Left cardiac atrium (tissue), 4 donors: ENCODE data around the gene USP10. TPM values are rescaled to one million over a fixed set of nuclear protein-coding genes. Genes with fewer than 3 reads are reported as not detected.
"Not testable (repeated sequence)": the region's sequence is repeated elsewhere in the genome, so short reads cannot be mapped to it uniquely, and the experiment has no call there.

Experiments
- ATAC-seq, 2 donors: fragments of 200-7000 bp; cut with Tn5 transposase; one replicate each; pipeline ENCODE4 v1.9.1; 2020; ENCODE audit warnings: mild to moderate bottlenecking in 2 of 2, moderate library complexity in 2 of 2
- DNase-seq: peaks from one replicate; pipeline ENCODE4 v3.0.0-alpha.2; 2020
- intact Hi-C, 2 donors: fragments of 100-400 bp; cut with DNase I; formaldehyde crosslinking; loops; one replicate each; pipeline versions ENCODE4 v1.14.1 to v1.15.1; 2022 to 2023
- total RNA-seq, 2 donors: library from RNA; stranded (reverse); fragmentation: NEBNext Ultra II Directional; extraction: Animal tissue kit (Norgen Biotek cat#: 25700); gene quantifications; one replicate each; pipeline ENCODE4 v1.2.1, GENCODE V29; 2021
- donor health status: DM: no; HTN: yes; CAD: no.
- donor health status: DM: no; HTN: yes; CAD: no; lungs with severe emphysema.
- donor health status: DM: yes; HTN: yes; CAD: no.
- donor health status: Dilated cardiomyopathy.

The USP10 gene
- total RNA-seq, 2 donors from 2014 or later, result 66.7 to 70.7 TPM

DNA sequence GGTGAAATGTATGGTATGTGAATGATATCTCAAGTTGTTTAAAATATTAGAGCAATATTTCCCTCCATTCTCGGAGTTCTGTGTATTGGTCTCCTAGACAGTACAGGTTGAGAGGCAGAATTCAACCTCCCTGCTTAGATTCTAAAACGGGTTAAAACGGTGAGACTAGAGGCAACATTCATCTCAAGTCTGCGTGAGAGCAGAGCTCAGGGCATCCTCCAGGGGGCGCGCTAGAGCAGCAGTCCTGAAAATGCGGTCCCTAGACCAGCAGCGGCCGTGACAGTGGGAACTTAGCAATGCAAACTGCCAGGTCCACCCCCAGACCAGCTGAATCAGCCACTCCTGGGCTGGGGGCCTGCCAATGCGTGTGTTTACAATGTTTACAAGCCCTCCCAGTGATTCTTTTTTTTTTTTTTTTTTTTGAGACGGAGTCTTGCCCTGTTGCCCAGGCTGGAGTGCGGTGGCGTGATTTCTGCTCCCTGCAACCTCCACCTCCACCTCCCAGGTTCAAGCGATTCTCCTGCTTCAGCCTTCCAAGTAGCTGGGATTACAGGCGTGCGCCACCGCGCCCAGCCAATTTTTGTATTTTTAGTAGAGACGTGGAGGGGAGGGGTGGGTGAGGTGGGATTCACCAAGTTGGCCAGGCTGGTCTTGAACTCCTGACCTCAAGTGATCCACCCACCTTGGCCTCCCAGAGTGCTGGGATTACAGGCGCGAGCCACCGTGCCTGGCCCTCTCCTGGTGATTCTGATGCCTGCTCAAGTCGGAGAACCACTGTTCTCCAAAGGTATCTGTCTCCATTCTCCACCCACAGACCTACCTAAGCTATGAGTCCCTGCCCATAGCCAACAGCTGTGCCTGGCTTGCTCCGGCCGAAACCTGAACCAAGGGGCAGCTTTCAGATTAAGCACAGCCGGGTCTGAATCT lies 27.3 kb upstream of the USP10 start:
- intact Hi-C loops, result loop anchor here (1.0 to 5.0 kb wide), 3 partner anchors 55 to 300 kb away; no protein-coding TSS in a partner anchor

DNA sequence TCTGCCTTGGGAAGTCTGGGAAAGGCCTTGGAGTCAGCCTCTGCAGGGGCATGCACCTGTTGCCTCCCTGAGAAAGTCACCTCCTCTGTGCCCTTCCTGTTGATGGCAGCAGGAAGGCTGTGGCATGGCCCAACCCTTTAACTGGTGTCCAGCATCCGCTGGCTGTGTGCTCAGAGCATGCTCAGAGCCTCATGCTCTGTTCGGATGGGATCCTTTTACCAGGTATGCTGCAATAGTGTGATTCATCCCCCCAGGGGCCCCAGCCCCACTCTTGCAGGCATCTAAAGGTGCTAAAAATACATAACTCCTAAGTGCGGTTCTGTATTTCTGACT lies 26.6 kb upstream of the USP10 start:
- intact Hi-C loops, result loop anchor here (5.0 kb wide), 2 partner anchors 54 to 299 kb away; no protein-coding TSS in a partner anchor
- no peak for ATAC-seq
- DNase-seq, result no peak

More for the DNA sequence above, 27.3 kb upstream of the USP10 start:
- DNase-seq (peak; percentile 81), ATAC-seq (peak; percentile 86 to 88)

GRCh38 chr16:84673561-84673960 lies 26.2 kb upstream of the USP10 start:
- intact Hi-C loops, result loop anchor here (5.0 kb wide), 2 partner anchors 54 to 299 kb away; no protein-coding TSS in a partner anchor
- no peak for DNase-seq

DNA sequence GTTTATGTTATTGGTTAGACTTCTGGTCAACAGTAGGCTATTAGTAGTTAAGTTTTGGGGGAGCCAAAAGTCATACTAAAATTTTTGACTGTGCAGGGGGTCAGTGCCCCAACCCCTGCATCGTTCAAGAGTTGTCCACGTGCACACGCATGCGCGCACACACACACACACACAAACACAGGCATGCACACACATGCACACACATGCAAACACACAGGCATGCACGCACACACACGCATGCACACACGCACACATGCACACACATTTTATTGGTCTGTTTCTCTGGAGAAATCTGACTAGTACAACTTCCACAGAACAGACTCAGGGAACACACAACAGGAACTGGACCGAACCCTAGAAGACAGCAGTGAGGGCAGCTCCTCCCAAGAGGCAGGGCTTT lies 24.4 kb upstream of the USP10 start:
- intact Hi-C loops, result no loop called here
- DNase-seq (no peak), ATAC-seq (no peak)

More at GRCh38 chr16:84673561-84673960, 26.2 kb upstream of the USP10 start:
- ATAC-seq, result no peak

GRCh38 chr16:84675884-84676283 lies 23.9 kb upstream of the USP10 start:
- DNase-seq (no peak), ATAC-seq (no peak)
- intact Hi-C loops, result no loop called here

DNA sequence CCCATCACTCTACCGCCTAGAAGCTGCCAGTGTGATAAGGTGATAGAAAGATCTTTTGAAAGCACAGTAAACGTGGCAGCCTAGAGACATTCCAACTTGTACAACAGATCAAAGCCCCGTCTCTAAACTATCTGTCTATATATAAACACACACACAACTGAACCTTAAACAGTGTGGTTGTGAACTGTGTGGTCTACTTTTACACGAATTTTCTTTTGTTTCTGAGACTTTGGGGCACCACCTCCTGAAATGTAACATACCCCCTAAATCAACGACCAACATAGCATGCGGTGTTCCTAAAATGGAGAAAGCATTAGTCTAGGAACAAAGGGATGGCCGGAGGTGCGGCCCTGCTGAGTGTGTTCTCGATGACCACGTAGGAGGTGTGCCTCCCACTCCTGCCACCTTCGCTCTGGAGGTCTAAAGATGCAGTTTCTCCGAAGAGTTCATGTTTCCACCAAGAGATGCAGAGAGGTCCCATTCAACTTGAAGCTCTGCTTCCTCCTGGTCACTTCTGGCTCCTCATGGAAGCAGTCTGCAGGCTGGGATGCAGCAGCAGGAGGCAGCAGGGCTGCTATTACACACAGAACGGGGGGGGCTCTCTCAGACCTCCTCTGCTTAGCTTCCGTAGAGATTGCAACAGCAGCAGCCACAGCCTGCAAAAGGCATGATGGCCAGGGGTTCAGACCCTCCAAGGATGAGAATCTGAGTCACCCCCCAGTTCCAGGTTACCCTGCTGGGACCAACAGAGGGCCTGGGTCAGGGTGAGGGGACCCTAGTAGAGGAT lies 22.6 kb upstream of the USP10 start:
- intact Hi-C loops, result no loop called here
- ATAC-seq, result no peak

DNA sequence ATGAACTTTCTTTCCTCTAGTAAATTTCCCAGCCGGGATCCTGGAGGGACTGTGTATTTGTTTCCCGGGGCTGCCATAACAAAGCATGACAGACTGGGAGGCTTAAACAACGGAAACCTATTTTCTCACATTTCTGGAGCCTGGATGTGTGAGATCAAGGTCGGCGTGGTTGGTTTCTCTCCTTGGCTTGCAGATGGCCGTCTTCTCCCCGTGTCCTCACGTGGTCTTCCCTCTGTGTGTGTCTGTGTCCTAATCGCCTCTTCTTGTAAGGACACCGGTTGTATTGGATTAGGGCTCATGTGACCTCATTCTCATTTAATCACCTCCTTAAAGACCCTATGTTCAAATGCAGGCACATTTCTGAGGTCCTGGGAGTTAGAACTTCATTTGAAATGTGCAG lies 22.0 kb upstream of the USP10 start:
- DNase-seq (no peak), ATAC-seq (no peak)
- intact Hi-C loops, result no loop called here

More for the DNA sequence above, 22.6 kb upstream of the USP10 start:
- no peak for DNase-seq

DNA sequence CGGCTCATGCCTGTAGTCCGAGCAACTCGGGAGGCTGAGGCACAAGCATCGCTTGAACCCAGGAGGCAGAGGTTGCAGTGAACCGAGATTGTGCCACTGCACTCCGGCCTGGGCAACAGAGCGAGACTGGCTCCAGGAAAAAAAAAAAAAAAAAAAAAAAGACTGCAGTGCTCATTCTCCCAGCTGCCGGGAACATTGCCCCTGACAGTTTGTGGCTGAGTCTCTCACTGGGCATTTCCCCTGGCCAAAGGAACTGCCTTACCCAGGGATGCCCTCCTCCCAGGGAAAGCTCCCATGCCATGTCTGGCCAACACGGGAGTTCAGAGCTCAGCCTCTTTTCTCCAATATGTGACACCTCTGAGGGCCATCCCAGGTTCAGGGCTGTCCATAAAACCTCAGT lies 21.3 kb upstream of the USP10 start:
- DNase-seq (no peak), ATAC-seq (no peak)
- intact Hi-C loops, result no loop called here

- ATAC-seq (no peak), DNase-seq (no peak)
- intact Hi-C loops, result no loop called here
Observed at GRCh38 chr16:84680165-84680842, 19.5 kb upstream of the USP10 start.

DNA sequence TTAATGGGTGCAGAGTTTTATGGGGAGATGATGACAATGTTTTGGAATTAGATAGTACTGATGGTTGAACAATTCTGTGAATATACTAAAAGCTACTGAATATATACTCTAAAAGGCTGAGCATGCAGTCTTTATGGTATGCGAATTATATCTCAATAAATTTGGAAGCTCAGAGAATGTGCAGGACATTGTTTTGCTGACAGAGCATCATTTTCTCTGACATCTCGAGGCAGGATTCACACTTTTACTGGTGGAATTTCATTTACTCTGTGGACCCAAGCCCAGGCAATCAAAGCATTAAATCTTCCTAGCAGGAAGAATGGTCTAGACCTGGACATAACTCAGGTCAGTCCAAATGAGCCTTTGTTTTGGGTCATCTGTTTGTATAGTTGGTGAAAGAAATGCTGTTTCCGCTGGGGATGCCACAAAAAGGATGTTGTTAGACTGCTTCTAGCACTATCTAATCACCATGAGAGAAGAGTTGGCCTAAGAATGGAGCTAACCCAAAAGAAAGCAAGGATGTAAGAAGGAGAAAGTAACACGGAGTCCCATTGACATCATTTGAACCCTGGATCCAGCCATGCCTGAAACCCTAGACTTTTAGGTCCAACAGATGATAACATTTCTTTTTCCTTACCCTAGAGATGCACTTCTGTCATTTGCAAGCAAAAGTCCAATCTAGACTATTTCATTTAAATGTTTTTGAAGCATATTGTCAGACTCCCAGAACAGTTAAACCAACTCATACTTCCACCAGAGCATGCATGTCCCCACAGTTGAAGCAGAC lies 18.8 kb upstream of the USP10 start:
- ATAC-seq, result no peak
- no peak for DNase-seq
- intact Hi-C loops, result no loop called here

- intact Hi-C loops, result no loop called here
- DNase-seq (no peak), ATAC-seq (no peak)
Observed at GRCh38 chr16:84683691-84684591, 15.9 kb upstream of the USP10 start.

GRCh38 chr16:84684592-84684965 lies 15.2 kb upstream of the USP10 start:
- ATAC-seq (no peak), DNase-seq (no peak)
- intact Hi-C loops, result no loop called here

DNA sequence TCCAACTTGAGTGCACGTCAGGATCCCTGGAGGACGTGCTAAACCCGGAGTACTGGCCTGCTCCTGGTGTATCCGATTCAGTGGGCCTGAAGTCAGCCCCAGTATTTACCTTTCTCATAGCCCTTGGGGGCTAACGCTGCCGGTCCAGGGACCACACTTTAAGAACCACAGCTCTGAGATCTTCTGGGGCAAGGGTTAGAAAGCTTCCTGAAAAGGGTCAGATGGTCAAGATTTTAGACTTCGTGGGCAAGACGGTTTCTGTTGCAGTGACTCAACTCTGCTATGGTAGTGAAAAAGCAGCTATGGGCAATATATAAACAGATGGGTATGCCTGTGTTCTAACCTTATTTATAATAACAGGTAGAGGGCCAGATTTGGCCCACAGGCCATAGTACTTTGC lies 14.6 kb upstream of the USP10 start:
- no peak for ATAC-seq
- intact Hi-C loops, result no loop called here
- no peak for DNase-seq

DNA sequence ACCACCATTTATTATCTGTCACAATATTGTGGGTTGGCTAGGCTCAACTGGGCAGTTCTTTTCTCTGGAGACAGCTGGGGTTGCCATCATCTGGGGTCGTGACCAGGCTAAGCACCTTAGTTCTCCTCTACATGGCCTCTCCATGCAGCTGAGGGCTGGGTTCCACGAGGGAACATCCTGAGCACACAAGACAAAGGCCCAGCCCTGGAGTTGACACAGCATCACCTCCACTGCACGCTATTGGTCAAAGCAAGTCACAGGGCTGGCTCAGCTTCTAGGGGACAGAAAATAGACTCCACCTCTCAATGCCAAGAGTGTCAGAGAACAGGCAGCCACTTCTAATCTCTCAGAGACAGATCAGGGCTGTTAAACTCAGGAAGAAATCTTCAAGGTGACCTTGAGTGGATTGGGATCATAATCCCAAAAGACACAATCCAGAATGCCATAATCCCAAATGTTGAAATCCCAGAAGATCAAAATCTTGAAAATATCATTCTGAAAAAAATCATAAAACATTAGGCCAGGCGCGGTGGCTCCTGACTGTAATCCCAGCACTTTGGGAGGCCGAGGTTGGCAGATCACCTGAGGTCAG lies 13.0 kb upstream of the USP10 start:
- intact Hi-C loops, result no loop called here
- no peak for ATAC-seq
- no peak for DNase-seq

DNA sequence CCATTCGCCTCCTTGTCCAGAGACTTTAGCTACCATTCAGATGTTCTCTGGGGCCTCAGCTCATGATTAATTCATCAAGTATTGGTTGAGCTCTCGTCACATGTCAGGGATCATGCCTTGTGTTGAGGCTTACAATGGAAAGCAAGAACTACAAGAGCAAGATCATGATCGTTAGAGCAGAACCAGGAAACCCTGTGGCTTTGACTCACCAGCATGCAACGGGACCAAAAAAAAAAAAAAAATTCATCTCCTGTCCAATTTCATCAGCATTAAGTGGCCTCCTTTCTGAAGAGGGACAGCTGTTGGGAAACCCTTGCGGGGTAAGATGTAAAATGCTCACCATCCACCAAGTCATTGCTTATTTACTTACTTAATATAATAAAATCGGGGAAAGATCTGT lies 12.1 kb upstream of the USP10 start:
- ATAC-seq (peak in 1 of 2 donors; percentile 31), DNase-seq (no peak)
- intact Hi-C loops, result no loop called here

GRCh38 chr16:84688163-84688562 lies 11.6 kb upstream of the USP10 start:
- DNase-seq, ATAC-seq, intact Hi-C loops: not testable (repeated sequence)

DNA sequence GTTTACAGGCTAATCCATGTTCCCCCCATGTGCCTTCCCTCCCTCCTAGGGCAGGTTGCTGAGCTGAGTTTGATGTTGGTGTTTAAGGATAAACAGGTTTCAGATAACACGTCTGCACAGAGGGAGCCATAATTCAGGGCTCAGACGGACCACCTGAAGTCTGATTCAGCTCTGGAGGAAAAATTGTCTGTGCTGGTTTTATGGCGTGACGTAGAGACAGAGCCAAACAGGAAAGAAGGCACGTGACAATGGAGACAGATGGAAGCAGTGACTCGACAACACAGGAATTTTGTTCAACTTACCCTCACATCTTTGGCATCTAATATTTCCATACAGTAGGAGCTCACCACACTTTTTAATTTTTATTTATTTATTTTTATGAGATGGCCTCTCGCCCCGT lies 10.7 kb upstream of the USP10 start:
- no peak for ATAC-seq
- no peak for DNase-seq
- intact Hi-C loops, result no loop called here
